PC-9 (cell line): ENCODE results near the gene SNX33. TPM values are rescaled to one million over a fixed set of nuclear protein-coding genes. Genes with fewer than 3 reads are reported as not detected.

Experiments
- BruUV-seq: library from RNA; stranded (reverse); fragments of 400-500 nt; replicated peaks from 2 replicates; lab custom pipeline; 2021; lab: Mats Ljungman, UMichigan
- CTCF ChIA-PET: fragments of 300-600 bp; sonication (Branson Sonifier 250); formaldehyde crosslinking; loops from one replicate; lab custom pipeline; 2022; ENCODE audit warnings: antibody characterized with exemption; lab: Charles Lee
- POLR2A ChIA-PET: fragments of 300-600 bp; sonication (Branson Sonifier 250); formaldehyde crosslinking; loops from one replicate; lab custom pipeline; 2022; ENCODE audit warnings: antibody characterized with exemption; ENCODE audit not compliant: unreplicated experiment; lab: Charles Lee
- DNase-seq, 2 experiments: peaks; one replicate each; pipeline versions ENCODE4 v3.0.0 to v3.0.0-alpha.2; 2015 to 2022; ENCODE audit warnings: mixed read lengths in 1 of 2
- H2AFZ ChIP-seq: fragments of 200-600 bp; sonication (generic); 2 replicates; pipeline ENCODE4 v1.8.1; 2017; ENCODE audit warnings: antibody characterized with exemption
- H3F3A ChIP-seq: fragments of 200-600 bp; sonication (generic); 2 replicates; pipeline ENCODE4 v1.8.1; 2017; ENCODE audit warnings: antibody characterized with exemption, mild to moderate bottlenecking, low read depth; ENCODE audit not compliant: insufficient read depth
- H3K27ac ChIP-seq: fragments of 200-600 bp; sonication (generic); 2 replicates; pipeline ENCODE4 v1.6.1; 2016; ENCODE audit warnings: mixed run types
- H3K27me3 ChIP-seq: fragments of 200-600 bp; sonication (generic); 2 replicates; pipeline ENCODE4 v1.6.1; 2016; ENCODE audit warnings: low read depth, mixed run types; ENCODE audit not compliant: insufficient read depth
- H3K36me3 ChIP-seq: fragments of 200-600 bp; sonication (generic); 2 replicates; pipeline ENCODE4 v1.6.1; 2016; ENCODE audit warnings: low read depth, mixed run types
- H3K4me1 ChIP-seq: fragments of 200-600 bp; sonication (generic); replicated peaks from 2 replicates; pipeline ENCODE4 v1.6.1; 2016; ENCODE audit warnings: mixed run types; ENCODE audit not compliant: insufficient read depth
- H3K4me2 ChIP-seq: fragments of 200-600 bp; sonication (generic); 2 replicates; pipeline ENCODE4 v1.6.1; 2017; ENCODE audit warnings: mixed run types
- H3K4me3 ChIP-seq: fragments of 200-600 bp; sonication (generic); 2 replicates; pipeline ENCODE4 v1.6.1; 2016; ENCODE audit warnings: mixed run types
- H3K79me2 ChIP-seq: fragments of 200-600 bp; sonication (generic); 2 replicates; pipeline ENCODE4 v1.6.1; 2017; ENCODE audit warnings: low read depth, mixed run types
- H3K9me2 ChIP-seq: fragments of 200-600 bp; sonication (generic); 2 replicates; pipeline ENCODE4 v1.8.1; 2017; ENCODE audit warnings: mild to moderate bottlenecking; ENCODE audit not compliant: insufficient read depth
- H3K9me3 ChIP-seq: fragments of 200-600 bp; sonication (generic); 2 replicates; pipeline ENCODE4 v1.8.1; 2016; ENCODE audit warnings: low read depth; ENCODE audit not compliant: insufficient read depth
- H4K20me1 ChIP-seq: fragments of 200-600 bp; sonication (generic); 2 replicates; pipeline ENCODE4 v1.8.1; 2017; ENCODE audit not compliant: insufficient read depth
- CTCF ChIP-seq: fragments of 200-600 bp; sonication (generic); conservative IDR thresholded peaks from 2 replicates; pipeline ENCODE4 v1.6.1; 2017; ENCODE audit warnings: mixed run types, antibody characterized with exemption, mild to moderate bottlenecking, moderate library complexity
- EZH2 ChIP-seq: fragments of 200-600 bp; sonication (generic); IDR thresholded peaks from 2 replicates; pipeline ENCODE4 v1.8.0; 2017; ENCODE audit warnings: antibody characterized with exemption, low read depth
- intact Hi-C: fragments of 100-400 bp; cut with micrococcal nuclease; formaldehyde crosslinking; loops from one replicate; pipeline ENCODE4 v1.10.0; 2022; ENCODE audit not compliant: unreplicated experiment
- total RNA-seq: library from RNA; stranded (reverse); gene quantifications from 2 replicates; pipeline ENCODE4 v1.2.3, GENCODE V29; 2021

Gene SNX33
- total RNA-seq, 1 experiment from 2014 or later: 27.8 TPM

- TF ChIP-seq EZH2 (no peak), CTCF (no peak)
- H3K4me2 ChIP-seq: no peak overlapping the region
- no peaks in the 10 kb centered on the region for H3K9me3 ChIP-seq
- no peak overlapping the region for H3K4me3 ChIP-seq
- H3F3A ChIP-seq: peaks cover 16% of the 10 kb centered on the region; the same call in 1 of the 2 replicates
- intact Hi-C loops: no loop called here
- DNase-seq: no peak
- POLR2A ChIA-PET: no interaction called here
- no peaks in the 10 kb centered on the region for H3K27me3 ChIP-seq
- H3K9me2 ChIP-seq: no peaks in the 10 kb centered on the region
- H3K27ac ChIP-seq: no peak overlapping the region
- H4K20me1 ChIP-seq: no peaks in the 10 kb centered on the region
- peaks cover 11% of the 10 kb centered on the region; the same call in 1 of the 2 replicates for H3K4me1 ChIP-seq
- BruUV-seq: no TSS peak
- H3K36me3 ChIP-seq: no peaks in the 10 kb centered on the region
- no peak overlapping the region for H2AFZ ChIP-seq
- CTCF ChIA-PET: no interaction called here
- H3K79me2 ChIP-seq: no peaks in the 10 kb centered on the region
These were observed 48.1 kb downstream of the SNX33 start for GRCh38 chr15:75695634-75696310.

DNA sequence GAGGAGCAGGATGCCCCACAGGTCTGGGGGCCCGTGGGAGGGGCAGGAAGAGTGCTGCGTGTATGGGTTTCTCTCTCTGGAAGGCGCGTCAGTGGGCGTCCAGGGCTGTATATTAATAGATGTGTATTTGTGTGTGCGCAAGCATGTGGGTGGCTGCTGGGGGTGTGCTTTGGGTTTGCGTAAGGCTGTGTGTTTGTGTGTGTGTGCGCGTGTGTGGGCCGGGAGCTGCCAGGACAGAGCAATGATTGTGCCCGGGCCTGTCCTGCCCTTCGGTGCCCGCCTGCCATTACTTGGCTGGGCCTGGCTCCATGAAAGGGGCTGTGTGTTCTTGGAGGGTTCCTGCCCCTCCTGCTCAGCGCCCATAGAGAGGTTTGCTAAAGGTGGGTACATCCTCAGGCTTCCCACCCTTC, 48.6 kb downstream of the SNX33 start:
- no peak for DNase-seq
- Histone ChIP-seq H3K27me3 (no peaks in the 10 kb centered on the region), H2AFZ (no peak overlapping the region), H3K27ac (no peak overlapping the region), H4K20me1 (no peaks in the 10 kb centered on the region), H3K4me2 (no peak overlapping the region), H3F3A (peaks cover 16% of the 10 kb centered on the region; the same call in 1 of the 2 replicates), H3K9me2 (no peaks in the 10 kb centered on the region), H3K4me1 (peaks cover 11% of the 10 kb centered on the region; the same call in 1 of the 2 replicates), H3K9me3 (no peaks in the 10 kb centered on the region), H3K79me2 (no peaks in the 10 kb centered on the region), H3K36me3 (no peaks in the 10 kb centered on the region), H3K4me3 (no peak overlapping the region)
- ChIA-PET CTCF (no interaction called here), POLR2A (no interaction called here)
- no peak for TF ChIP-seq EZH2
- no peak for TF ChIP-seq CTCF
- no TSS peak for BruUV-seq
- intact Hi-C loops: no loop called here

GRCh38 chr15:75696854-75697259, 49.1 kb downstream of the SNX33 start:
- Histone ChIP-seq H3F3A (peaks cover 16% of the 10 kb centered on the region; the same call in 1 of the 2 replicates), H3K27ac (no peak overlapping the region), H3K9me3 (no peaks in the 10 kb centered on the region), H3K4me3 (no peak overlapping the region), H3K9me2 (no peaks in the 10 kb centered on the region), H3K27me3 (no peaks in the 10 kb centered on the region), H3K4me2 (no peak overlapping the region), H3K36me3 (no peaks in the 10 kb centered on the region), H2AFZ (no peak overlapping the region), H3K4me1 (peaks cover 11% of the 10 kb centered on the region; the same call in 1 of the 2 replicates), H4K20me1 (no peaks in the 10 kb centered on the region), H3K79me2 (no peaks in the 10 kb centered on the region)
- ChIA-PET POLR2A (no interaction called here), CTCF (no interaction called here)
- BruUV-seq: no TSS peak
- intact Hi-C loops: no loop called here
- TF ChIP-seq CTCF (no peak), EZH2 (no peak)
- no peak for DNase-seq
